ENCODE measurements around the gene NFKB1. TPM values are rescaled to one million over a fixed set of nuclear protein-coding genes. Genes with fewer than 3 reads are reported as not detected.

NFKB1 gene
- total and polyA plus RNA-seq, 8 donors: 9.6 to 36.5 (median 21.2) TPM

- TF ChIP-seq POLR2AphosphoS5 (IDR thresholded peaks at IDR 0.05) (no peak), POLR2A (IDR thresholded peaks at IDR 0.05) (no peak), CTCF (IDR thresholded peaks at IDR 0.05) (no peak), EP300 (IDR thresholded peaks at IDR 0.05) (no peak)
- Histone ChIP-seq H3K27ac (no peak overlapping the region), H3K36me3 (peaks cover 0 to 47% (median 35%) of the 10 kb centered on the region in 4 donors), H3K9me3 (no peaks in the 10 kb centered on the region), H3K27me3 (no peaks in the 10 kb centered on the region), H3K4me3 (no peak overlapping the region), H3K4me1 (peaks cover 0 to 31% (median 0%) of the 10 kb centered on the region in 4 donors)
- intact Hi-C loops (cut with DNase I; ENCODE audit: low total_unique reads): no loop called here
- 87 to 98% (median 96%) methylated on average over 2 of the region's 2 CpGs for WGBS, 5 donors
- no peak for DNase-seq
Measured at GRCh38 chr4:102534845-102535244, 33.7 kb downstream of the NFKB1 start.

- TF ChIP-seq POLR2A (IDR thresholded peaks at IDR 0.05) (no peak), EP300 (IDR thresholded peaks at IDR 0.05) (no peak), POLR2AphosphoS5 (IDR thresholded peaks at IDR 0.05) (no peak), CTCF (IDR thresholded peaks at IDR 0.05) (no peak)
- H3K36me3 ChIP-seq: peaks cover 0 to 45% (median 33%) of the 10 kb centered on the region in 4 donors
- no peaks in the 10 kb centered on the region for H3K27me3 ChIP-seq
- WGBS, 5 donors: 74 to 85% (median 78%) methylated on average over 4 of the region's 4 CpGs
- DNase-seq: no peak
- H3K27ac ChIP-seq: no peak overlapping the region
- H3K9me3 ChIP-seq: no peaks in the 10 kb centered on the region
- H3K4me1 ChIP-seq: peaks cover 0 to 31% (median 0%) of the 10 kb centered on the region in 4 donors
- H3K4me3 ChIP-seq: no peak overlapping the region
- intact Hi-C loops (cut with DNase I; ENCODE audit: low total_unique reads): no loop called here
Measured at GRCh38 chr4:102535398-102536082, 34.4 kb downstream of the NFKB1 start.

- no peak overlapping the region for H3K4me3 ChIP-seq
- H3K27ac ChIP-seq: no peak overlapping the region
- intact Hi-C loops (cut with DNase I; ENCODE audit: low total_unique reads): no loop called here
- no peaks in the 10 kb centered on the region for H3K9me3 ChIP-seq
- H3K27me3 ChIP-seq: no peaks in the 10 kb centered on the region
- DNase-seq: no peak
- H3K36me3 ChIP-seq: peaks cover 0 to 52% (median 36%) of the 10 kb centered on the region in 4 donors
- WGBS, 5 donors: 86 to 94% (median 91%) methylated on average over 3 of the region's 3 CpGs
- H3K4me1 ChIP-seq: peaks cover 0 to 31% (median 0%) of the 10 kb centered on the region in 4 donors
- no peak for TF ChIP-seq POLR2AphosphoS5 (IDR thresholded peaks at IDR 0.05)
- no peak for TF ChIP-seq POLR2A (IDR thresholded peaks at IDR 0.05)
- TF ChIP-seq EP300 (IDR thresholded peaks at IDR 0.05): no peak
- TF ChIP-seq CTCF (IDR thresholded peaks at IDR 0.05): no peak
Measured at GRCh38 chr4:102536768-102537167, 35.6 kb downstream of the NFKB1 start.

GRCh38 chr4:102537269-102537668, 36.1 kb downstream of the NFKB1 start:
- Histone ChIP-seq H3K27me3 (no peaks in the 10 kb centered on the region), H3K9me3 (no peaks in the 10 kb centered on the region), H3K27ac (no peak overlapping the region), H3K36me3 (peaks cover 0 to 55% (median 37%) of the 10 kb centered on the region in 4 donors), H3K4me1 (peaks cover 0 to 31% (median 0%) of the 10 kb centered on the region in 4 donors), H3K4me3 (no peak overlapping the region)
- TF ChIP-seq POLR2A (IDR thresholded peaks at IDR 0.05) (no peak), CTCF (IDR thresholded peaks at IDR 0.05) (no peak), POLR2AphosphoS5 (IDR thresholded peaks at IDR 0.05) (no peak), EP300 (IDR thresholded peaks at IDR 0.05) (no peak)
- DNase-seq: no peak
- intact Hi-C loops (cut with DNase I; ENCODE audit: low total_unique reads): no loop called here
- WGBS, 5 donors: 51 to 68% (median 58%) methylated on average over 2 of the region's 2 CpGs
